Measurements from ENCODE around the gene PIGV.

DNA sequence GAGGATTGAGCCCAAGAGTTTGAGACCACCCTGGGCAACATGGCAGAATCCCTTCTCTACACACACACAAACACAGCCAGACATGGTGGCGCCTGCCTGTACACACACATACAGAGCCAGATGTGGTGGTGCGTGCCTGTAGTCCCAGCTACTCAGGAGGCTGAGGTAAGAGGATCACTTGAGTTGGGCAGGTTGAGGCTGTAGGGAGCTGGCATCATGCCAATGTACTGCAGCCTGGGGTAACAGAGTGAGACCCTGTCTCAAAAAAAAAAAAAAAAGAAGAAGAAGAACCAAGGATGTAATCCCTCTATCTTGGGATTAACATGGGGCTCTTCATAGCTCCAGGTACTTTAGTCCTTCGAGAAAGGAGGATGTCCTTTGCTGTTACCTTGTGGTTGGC is 29.4 kb upstream of the PIGV start:
- TF ChIP-seq, protein P1, sequence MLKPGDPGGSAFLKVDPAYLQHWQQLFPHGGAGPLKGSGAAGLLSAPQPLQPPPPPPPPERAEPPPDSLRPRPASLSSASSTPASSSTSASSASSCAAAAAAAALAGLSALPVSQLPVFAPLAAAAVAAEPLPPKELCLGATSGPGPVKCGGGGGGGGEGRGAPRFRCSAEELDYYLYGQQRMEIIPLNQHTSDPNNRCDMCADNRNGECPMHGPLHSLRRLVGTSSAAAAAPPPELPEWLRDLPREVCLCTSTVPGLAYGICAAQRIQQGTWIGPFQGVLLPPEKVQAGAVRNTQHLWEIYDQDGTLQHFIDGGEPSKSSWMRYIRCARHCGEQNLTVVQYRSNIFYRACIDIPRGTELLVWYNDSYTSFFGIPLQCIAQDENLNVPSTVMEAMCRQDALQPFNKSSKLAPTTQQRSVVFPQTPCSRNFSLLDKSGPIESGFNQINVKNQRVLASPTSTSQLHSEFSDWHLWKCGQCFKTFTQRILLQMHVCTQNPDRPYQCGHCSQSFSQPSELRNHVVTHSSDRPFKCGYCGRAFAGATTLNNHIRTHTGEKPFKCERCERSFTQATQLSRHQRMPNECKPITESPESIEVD (tag by site-specific recombination; IDR thresholded peaks at IDR 0.05) = no peak
- TF ChIP-seq ZNF513 (tag by site-specific recombination; IDR thresholded peaks at IDR 0.05) (no peak), CTCF (tag by site-specific recombination; IDR thresholded peaks at IDR 0.05) (no peak), RBAK (tag by site-specific recombination; IDR thresholded peaks at IDR 0.05) (no peak), ZNF549 (tag by site-specific recombination; IDR thresholded peaks at IDR 0.05) (no peak)
